Activated CD4-positive, CD25-positive, alpha-beta regulatory T cell (primary cell): Measurements from ENCODE around the gene ADAM15.

Experiments used
- DNase-seq, 4 experiments: peaks; one replicate each; lab custom pipeline; 2025; lab: John Stamatoyannopoulos, UW

ADAM15 gene

GRCh38 chr1:155011437-155012025, 39.6 kb upstream of the ADAM15 start:
- no peak for DNase-seq

- no peak for DNase-seq
Measured at GRCh38 chr1:155012026-155012546, 39.0 kb upstream of the ADAM15 start.

- no peak for DNase-seq
Measured at GRCh38 chr1:155012776-155013602, 38.1 kb upstream of the ADAM15 start.

GRCh38 chr1:155013632-155014031, 37.5 kb upstream of the ADAM15 start:
- peak in 2 of 4 experiments; percentile 36 to 46 for DNase-seq

- no peak for DNase-seq
Measured at GRCh38 chr1:155014709-155015508, 36.2 kb upstream of the ADAM15 start.

- no peak for DNase-seq
Measured at GRCh38 chr1:155015527-155016230, 35.4 kb upstream of the ADAM15 start.

- no peak for DNase-seq
Measured at GRCh38 chr1:155016231-155016831, 34.8 kb upstream of the ADAM15 start.

GRCh38 chr1:155017041-155017945, 33.8 kb upstream of the ADAM15 start:
- peak; percentile 78 to 87 (median 85) for DNase-seq

DNA sequence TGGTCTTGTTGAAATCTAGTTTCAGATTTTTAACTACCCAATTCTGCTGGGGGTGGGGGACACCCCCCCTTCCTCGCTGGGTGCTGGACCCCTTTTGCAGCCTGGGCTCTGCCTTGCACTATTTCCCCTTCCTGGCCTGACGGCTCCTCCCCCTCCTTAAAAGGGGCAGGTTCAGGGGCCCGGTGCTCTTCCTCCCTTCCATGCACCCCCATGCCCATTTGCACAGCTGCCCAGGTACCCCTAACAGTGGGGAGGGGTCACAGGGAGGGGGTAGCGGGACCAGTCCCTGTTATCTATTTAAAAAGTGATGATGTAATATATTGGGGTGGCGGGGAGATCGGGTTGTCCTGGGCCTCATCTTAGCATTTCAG, 33.2 kb upstream of the ADAM15 start:
- no peak for DNase-seq

DNA sequence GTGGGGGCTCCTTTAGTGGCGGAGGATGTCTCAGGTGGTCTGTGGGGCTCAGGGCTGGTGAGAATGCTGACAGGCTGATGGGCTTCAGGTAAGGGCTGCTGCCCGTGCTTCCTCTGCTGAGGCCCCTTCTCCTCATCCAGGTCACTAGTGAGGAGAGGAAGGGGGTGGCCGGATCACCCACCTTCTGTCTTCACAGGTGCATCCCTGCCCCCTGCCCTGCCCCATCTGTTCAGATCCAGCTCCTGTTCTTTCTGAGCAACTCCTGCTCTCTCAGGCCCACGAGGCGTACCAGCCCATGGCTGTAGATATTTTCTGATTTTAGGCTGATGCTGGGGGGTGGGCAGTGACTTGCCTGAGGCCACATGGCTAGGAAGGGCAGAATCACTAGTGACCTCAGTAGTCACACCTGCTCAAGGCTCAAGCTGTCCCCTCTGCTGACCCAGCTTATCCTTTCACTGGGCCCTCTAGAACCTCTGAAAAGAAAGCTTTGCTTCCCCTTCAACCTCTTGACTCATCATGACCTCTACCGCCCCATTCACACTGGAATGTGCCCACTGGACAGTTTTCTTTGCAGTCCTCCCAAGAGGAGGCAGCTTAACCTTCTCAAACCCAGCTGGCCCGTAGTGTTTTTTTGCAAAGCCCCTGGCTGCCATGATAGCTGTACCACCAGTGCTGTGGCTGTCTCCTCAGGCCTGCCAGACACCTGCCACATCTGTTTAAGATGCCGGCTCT, 32.3 kb upstream of the ADAM15 start:
- DNase-seq, result no peak

DNA sequence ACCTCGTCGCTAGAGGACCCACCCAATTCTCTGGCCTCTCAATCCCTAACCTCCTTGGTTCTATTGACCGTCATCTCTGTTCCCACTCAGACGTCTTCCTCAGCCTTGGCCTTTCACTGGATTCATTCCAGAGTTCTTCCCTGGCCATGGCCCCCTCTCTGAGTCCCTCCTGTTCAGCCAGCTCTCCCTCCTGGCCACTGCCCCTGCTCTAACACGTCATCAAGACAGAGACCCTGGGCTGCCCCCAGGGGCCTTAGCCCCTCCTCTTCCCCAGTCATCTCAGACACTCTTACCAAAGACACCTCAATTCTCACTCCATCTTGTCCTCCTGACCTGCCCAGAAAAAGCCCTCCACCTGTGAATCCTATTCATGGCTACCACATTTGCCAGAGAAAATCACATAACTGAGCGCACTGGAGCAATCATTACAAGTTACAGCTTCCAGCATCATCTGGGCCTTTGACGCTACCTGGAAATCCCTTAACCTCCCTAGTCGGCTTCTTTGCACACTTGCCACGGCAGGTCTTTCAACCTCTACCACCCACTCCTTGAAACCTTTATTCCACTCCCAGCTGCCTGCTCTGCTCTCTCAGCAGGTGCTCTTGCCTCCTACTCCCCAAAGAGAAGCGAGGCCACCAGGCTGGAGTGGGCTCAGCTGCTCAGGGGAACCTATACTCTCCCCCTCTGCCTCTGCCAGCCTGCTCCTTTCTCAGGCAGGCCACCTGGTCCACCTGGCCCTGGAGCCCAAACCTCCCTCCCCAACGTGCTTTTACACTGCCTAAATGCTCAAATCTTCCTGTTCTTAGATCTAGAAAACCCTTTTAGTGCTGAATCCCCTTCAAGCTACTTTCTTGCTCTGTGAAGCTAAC, 31.5 kb upstream of the ADAM15 start:
- DNase-seq, result no peak

- no peak for DNase-seq
Measured at GRCh38 chr1:155022136-155022926, 28.8 kb upstream of the ADAM15 start.

DNA sequence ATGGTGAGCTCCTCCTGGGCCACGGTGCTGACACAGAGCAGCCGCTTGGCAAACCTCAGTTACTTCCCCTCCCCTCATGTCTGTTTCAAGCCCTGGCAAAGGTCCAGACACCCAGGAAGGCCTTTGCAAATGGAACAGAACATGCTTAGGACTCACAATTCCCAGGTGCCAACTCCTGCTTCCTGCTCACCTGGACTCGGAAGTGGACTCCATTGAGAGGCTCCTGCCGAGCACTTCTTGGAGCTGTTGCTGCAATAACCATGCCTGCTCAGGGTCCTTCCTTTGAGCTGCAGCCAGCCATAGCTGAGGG, 28.2 kb upstream of the ADAM15 start:
- no peak for DNase-seq

DNA sequence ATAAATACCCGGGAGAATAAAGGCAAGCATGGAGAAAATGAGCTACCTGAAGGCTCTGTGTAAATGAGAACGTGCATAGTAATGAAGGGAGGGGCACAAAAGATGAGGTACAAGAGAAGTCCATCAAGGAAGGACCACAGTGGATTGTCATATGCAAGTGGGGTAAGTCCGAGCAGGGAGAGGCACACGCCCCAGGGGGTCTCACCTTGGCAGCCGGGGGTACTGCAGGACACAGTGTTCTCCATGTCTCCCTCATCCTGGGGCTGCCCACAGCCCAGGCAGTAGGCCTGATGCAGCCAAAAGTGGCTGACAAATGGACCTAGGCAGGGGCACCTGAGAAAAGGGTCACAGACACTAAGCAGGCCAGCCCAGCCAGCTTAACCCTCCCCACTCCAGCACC, 27.5 kb upstream of the ADAM15 start:
- DNase-seq, result no peak

- DNase-seq, result no peak
Measured at GRCh38 chr1:155024315-155024714, 26.8 kb upstream of the ADAM15 start.

DNA sequence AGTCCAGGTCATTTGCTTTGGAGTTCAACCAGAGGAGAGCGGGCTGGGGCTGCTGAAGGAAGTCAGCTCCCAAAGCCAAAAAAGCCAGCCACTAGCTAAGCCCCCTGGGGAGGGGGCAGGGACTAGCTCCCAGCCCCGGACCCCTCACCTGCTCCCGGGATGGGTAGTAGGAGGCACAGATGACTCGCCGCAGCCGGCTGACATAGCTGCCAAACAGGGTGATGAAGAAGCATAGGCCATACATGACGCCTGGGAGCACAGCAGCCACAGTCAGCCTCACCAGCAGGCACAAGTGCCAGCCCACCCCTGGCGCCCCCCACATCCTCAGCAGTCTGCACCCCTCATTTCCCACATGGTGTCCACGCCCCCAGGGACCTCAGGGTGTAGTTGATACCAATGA, 25.0 kb upstream of the ADAM15 start:
- no peak for DNase-seq

GRCh38 chr1:155026588-155026987, 24.5 kb upstream of the ADAM15 start:
- no peak for DNase-seq
